Measurements from ENCODE around the gene KIF3C. TPM values are rescaled to one million over a fixed set of nuclear protein-coding genes. Genes with fewer than 3 reads are reported as not detected.

Gene KIF3C
- total and polyA plus RNA-seq, 10 of the 15 experiments (the other 5 are each of a cell fraction or from before 2014, with no cell fraction given): 0.10 to 0.63 (median 0.46) TPM

GRCh38 chr2:25878361-25879132, 103.8 kb downstream of the KIF3C start, which contains the start of gene ASXL2 (continued):
- TF ChIP-seq ETV6 (conservative IDR thresholded peaks at IDR 0.05 in 1 of 2, IDR thresholded peaks at IDR 0.05 in 1 of 2; ENCODE audit: borderline replicate concordance in 1 of 2, low read depth in 1 of 2) (peak in 1 of 2 experiments; percentile 41; a peak in 1 of 4 replicates), PAX8 (IDR thresholded peaks at IDR 0.05) (no peak), SMAD5 (IDR thresholded peaks at IDR 0.05; ENCODE audit: low read depth) (peak; percentile 79; the same call in 1 of the 2 replicates), ZNF622 (IDR thresholded peaks at IDR 0.05) (no peak), NKRF (conservative IDR thresholded peaks at IDR 0.05) (no peak), TARDBP (IDR thresholded peaks at IDR 0.05; ENCODE audit: borderline replicate concordance) (0 out of 2 replicates have a peak, but pooled peaks have one; percentile 28), HDAC2 (IDR thresholded peaks at IDR 0.05) (no peak), WRNIP1 (IDR thresholded peaks at IDR 0.05; ENCODE audit: borderline replicate concordance, low read depth, low read length) (no peak), E4F1 (IDR thresholded peaks at IDR 0.05; ENCODE audit: borderline replicate concordance, partially characterized antibody) (peak; percentile 53), RAD51 (IDR thresholded peaks at IDR 0.05) (peak; percentile 84), SMAD1 (IDR thresholded peaks at IDR 0.05; ENCODE audit: low read depth, partially characterized antibody) (no peak), POLR2AphosphoS2 (IDR thresholded peaks at IDR 0.05; ENCODE audit: low read depth, low read length) (peak; percentile 86), KDM1A (IDR thresholded peaks at IDR 0.05; ENCODE audit: borderline replicate concordance) (no peak), ZBED1 (IDR thresholded peaks at IDR 0.05; ENCODE audit: borderline replicate concordance) (no peak), SIX5 (IDR thresholded peaks at IDR 0.05; ENCODE audit: low read depth, low read length, severe bottlenecking) (peak; percentile 30), KAT2A (conservative IDR thresholded peaks at IDR 0.05; ENCODE audit: control insufficient read depth, low read depth, low read length) (no peak), SRF (IDR thresholded peaks at IDR 0.05; ENCODE audit: low read depth in 2 of 2, low read length in 2 of 2) (peak; percentile 24 to 47; a peak in 2 of 4 replicates), HDGF (IDR thresholded peaks at IDR 0.05) (peak; percentile 40; the same call in 1 of the 2 replicates), E2F8 (IDR thresholded peaks at IDR 0.05; ENCODE audit: low read depth, partially characterized antibody) (peak; percentile 67), MTA3 (IDR thresholded peaks at IDR 0.05; ENCODE audit: borderline replicate concordance, low read length) (no peak), CHD4 (IDR thresholded peaks at IDR 0.05) (no peak)

All from GM12878 (cell line).